H1 (cell line): ENCODE results near the gene MS4A8.

Source experiments
- MAFK ChIP-seq: IDR thresholded peaks from 2 replicates; pipeline ENCODE4 v1.6.1; 2012; ENCODE audit warnings: low read depth, mild to moderate bottlenecking, improper control_type of control experiment, low read length
- POLR2A ChIP-seq, 2 experiments: IDR thresholded peaks; 1 replicate in 1 of 2; 2 replicates in 1 of 2; pipeline ENCODE4 v1.6.1; 2011; ENCODE audit warnings: low read depth in 2 of 2, low read length in 2 of 2, mild to moderate bottlenecking in 2 of 2; ENCODE audit errors: control extremely low read depth in 1 of 2
- TEAD4 ChIP-seq: IDR thresholded peaks from 2 replicates; pipeline ENCODE4 v1.6.1; 2012; ENCODE audit warnings: low read depth, low read length, inconsistent platforms, mixed read lengths
- YY1 ChIP-seq: IDR thresholded peaks from 2 replicates; pipeline ENCODE4 v1.6.1; 2011; ENCODE audit warnings: low read depth, mild to moderate bottlenecking, low read length
- ZNF274 ChIP-seq: IDR thresholded peaks from 2 replicates; pipeline ENCODE4 v1.7.0; 2012; ENCODE audit warnings: low read length, borderline replicate concordance; ENCODE audit errors: extremely low read depth
- TF ChIP-seq, protein P1 (sequence below), 3 experiments: IDR thresholded peaks; 1 replicate in 2 of 3; 2 replicates in 1 of 3; pipeline versions ENCODE4 v1.5.1 to v1.6.1; 2011; ENCODE audit warnings: low read length in 3 of 3, mild to moderate bottlenecking in 3 of 3, inconsistent platforms in 2 of 3, low read depth in 1 of 3, moderate library complexity in 1 of 3; ENCODE audit not compliant: insufficient read depth in 1 of 3; ENCODE audit errors: control extremely low read depth in 1 of 3
- TF ChIP-seq, protein P2 (sequence below): IDR thresholded peaks from 2 replicates; pipeline ENCODE4 v1.6.1; 2012; ENCODE audit warnings: inconsistent platforms

DNA sequence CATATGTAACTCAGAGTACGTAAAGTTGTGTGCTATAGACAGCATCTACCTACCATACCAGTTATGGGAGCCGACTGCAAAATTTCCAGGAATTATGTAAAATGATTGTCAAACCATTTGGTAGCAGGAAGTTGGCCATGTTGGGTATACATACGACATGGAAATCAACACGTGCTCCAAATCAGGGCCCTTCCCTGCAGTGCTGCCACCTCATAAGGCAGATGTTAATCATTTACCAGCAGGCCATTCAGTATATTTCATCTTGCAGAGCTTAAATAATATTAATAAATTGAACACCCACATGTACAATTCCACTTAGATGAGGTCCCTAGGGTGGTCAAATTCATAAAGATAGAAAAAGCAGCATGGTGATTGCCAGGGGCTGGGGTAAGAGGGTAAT, 34.9 kb downstream of the MS4A8 start:
- TF ChIP-seq ZNF274 (no peak), POLR2A (IDR thresholded peaks at IDR 0.05; ENCODE audit: control extremely low read depth in 1 of 2, low read depth in 2 of 2, low read length in 2 of 2) (no peak), YY1 (no peak), MAFK (no peak), TEAD4 (no peak)
- TF ChIP-seq, protein P1, sequence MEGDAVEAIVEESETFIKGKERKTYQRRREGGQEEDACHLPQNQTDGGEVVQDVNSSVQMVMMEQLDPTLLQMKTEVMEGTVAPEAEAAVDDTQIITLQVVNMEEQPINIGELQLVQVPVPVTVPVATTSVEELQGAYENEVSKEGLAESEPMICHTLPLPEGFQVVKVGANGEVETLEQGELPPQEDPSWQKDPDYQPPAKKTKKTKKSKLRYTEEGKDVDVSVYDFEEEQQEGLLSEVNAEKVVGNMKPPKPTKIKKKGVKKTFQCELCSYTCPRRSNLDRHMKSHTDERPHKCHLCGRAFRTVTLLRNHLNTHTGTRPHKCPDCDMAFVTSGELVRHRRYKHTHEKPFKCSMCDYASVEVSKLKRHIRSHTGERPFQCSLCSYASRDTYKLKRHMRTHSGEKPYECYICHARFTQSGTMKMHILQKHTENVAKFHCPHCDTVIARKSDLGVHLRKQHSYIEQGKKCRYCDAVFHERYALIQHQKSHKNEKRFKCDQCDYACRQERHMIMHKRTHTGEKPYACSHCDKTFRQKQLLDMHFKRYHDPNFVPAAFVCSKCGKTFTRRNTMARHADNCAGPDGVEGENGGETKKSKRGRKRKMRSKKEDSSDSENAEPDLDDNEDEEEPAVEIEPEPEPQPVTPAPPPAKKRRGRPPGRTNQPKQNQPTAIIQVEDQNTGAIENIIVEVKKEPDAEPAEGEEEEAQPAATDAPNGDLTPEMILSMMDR (IDR thresholded peaks at IDR 0.05; ENCODE audit: control extremely low read depth in 1 of 3, insufficient read depth in 1 of 3, low read depth in 1 of 3, low read length in 3 of 3) = no peak
- TF ChIP-seq, protein P2, sequence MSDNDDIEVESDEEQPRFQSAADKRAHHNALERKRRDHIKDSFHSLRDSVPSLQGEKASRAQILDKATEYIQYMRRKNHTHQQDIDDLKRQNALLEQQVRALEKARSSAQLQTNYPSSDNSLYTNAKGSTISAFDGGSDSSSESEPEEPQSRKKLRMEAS = no peak
